ENCODE measurements around the gene DLG1.
"Not testable (repeated sequence)": the region's sequence is repeated elsewhere in the genome, so short reads cannot be mapped to it uniquely, and the experiment has no call there.

The DLG1 gene

DNA sequence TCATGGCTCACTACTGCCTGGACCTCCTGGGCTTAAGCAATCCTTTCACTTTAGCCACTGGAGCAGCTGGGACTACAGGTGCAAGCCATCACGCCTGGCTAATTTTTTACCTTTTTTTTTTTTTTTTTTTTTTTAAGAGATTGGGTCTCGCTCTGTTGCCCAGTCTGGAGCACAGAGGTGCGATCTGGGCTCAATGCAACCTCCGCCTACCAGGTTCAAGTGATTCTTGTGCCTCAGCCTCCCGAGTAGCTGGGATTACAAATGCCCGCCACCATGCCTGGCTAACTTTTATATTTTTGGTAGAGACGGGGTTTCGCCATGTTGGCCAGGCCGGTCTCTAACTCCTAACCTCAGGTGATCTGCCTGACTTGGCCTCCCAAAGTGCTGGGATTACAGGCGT is 218.1 kb downstream of the DLG1 start:
- Histone ChIP-seq H3K36me3 (peaks cover 27% of the 10 kb centered on the region), H3K4me1 (peaks cover 2% of the 10 kb centered on the region; the same call in 1 of the 2 replicates), H3K4me3 (ENCODE audit: low read depth, low read length) (no peak overlapping the region), H3K9me3 (no peaks in the 10 kb centered on the region), H3K27me3 (no peaks in the 10 kb centered on the region)
- DNase-seq: no peak
- TF ChIP-seq CTCF (IDR thresholded peaks at IDR 0.05; ENCODE audit: low read depth, low read length): no peak

DNA sequence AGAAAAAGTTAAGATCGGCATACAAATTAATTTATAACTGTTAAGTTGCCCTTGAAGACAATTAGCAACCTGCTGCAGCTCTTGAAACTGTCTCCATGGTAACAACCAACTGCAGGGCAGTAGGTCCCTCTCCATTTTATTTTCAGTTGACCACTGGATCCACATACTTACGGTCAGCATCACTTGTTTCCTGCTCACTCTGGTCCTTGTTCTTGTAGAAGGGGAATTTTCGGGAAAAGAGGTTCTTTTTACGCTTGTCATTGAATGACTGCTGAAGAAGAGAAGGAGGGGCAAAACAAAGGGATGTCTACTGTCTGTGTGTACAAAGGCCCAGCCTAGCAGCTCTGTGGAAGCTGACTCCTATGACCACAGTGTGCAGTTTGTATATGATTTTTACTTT is 222.0 kb downstream of the DLG1 start:
- Histone ChIP-seq H3K4me3 (ENCODE audit: low read depth, low read length) (no peak overlapping the region), H3K4me1 (peaks cover 2% of the 10 kb centered on the region; the same call in 1 of the 2 replicates), H3K36me3 (peaks cover 22% of the 10 kb centered on the region), H3K27me3 (no peaks in the 10 kb centered on the region), H3K9me3 (no peaks in the 10 kb centered on the region)
- TF ChIP-seq CTCF (IDR thresholded peaks at IDR 0.05; ENCODE audit: low read depth, low read length): no peak
- DNase-seq: no peak

- no peaks in the 10 kb centered on the region for H3K9me3 ChIP-seq
These were observed 230.3 kb downstream of the DLG1 start for GRCh38 chr3:197068077-197068476.

GRCh38 chr3:197064771-197065170 is 233.6 kb downstream of the DLG1 start:
- H3K9me3 ChIP-seq: no peaks in the 10 kb centered on the region
- H3K4me3 ChIP-seq (ENCODE audit: low read depth, low read length): no peak overlapping the region
- no peak for DNase-seq
- H3K27me3 ChIP-seq: no peaks in the 10 kb centered on the region
- TF ChIP-seq CTCF (IDR thresholded peaks at IDR 0.05; ENCODE audit: low read depth, low read length): no peak
- H3K4me1 ChIP-seq: peaks cover 5% of the 10 kb centered on the region
- peaks cover 42% of the 10 kb centered on the region for H3K36me3 ChIP-seq

More at GRCh38 chr3:197068077-197068476, 230.3 kb downstream of the DLG1 start:
- no peak for TF ChIP-seq CTCF (IDR thresholded peaks at IDR 0.05; ENCODE audit: low read depth, low read length)
- H3K27me3 ChIP-seq: no peaks in the 10 kb centered on the region
- H3K4me3 ChIP-seq (ENCODE audit: low read depth, low read length): no peak overlapping the region
- peaks cover 5% of the 10 kb centered on the region for H3K4me1 ChIP-seq
- H3K36me3 ChIP-seq: peaks cover 23% of the 10 kb centered on the region
- DNase-seq: no peak

DNA sequence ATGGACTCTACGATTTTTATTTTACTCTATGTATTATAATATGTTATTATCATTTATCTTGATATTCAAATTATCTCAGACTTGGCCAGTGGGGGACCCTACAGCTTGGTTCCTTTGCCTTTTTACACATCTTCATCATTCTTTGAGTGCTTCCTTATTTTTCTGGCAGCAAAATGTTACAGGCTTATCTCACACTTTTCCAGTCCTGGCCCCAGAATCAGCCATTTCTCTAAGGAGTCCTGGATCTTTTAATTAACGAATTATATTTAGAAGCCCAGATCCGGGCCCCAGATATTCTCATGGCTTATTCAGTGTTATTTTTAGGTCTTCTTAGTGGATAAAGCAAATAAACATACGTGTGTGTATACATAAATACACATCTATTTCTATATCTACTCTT is 236.0 kb downstream of the DLG1 start:
- no peaks in the 10 kb centered on the region for H3K27me3 ChIP-seq
- peaks cover 59% of the 10 kb centered on the region for H3K36me3 ChIP-seq
- peaks cover 5% of the 10 kb centered on the region for H3K4me1 ChIP-seq
- TF ChIP-seq CTCF (IDR thresholded peaks at IDR 0.05; ENCODE audit: low read depth, low read length): no peak
- no peak for DNase-seq
- H3K9me3 ChIP-seq: no peaks in the 10 kb centered on the region
- no peak overlapping the region for H3K4me3 ChIP-seq (ENCODE audit: low read depth, low read length)

DNA sequence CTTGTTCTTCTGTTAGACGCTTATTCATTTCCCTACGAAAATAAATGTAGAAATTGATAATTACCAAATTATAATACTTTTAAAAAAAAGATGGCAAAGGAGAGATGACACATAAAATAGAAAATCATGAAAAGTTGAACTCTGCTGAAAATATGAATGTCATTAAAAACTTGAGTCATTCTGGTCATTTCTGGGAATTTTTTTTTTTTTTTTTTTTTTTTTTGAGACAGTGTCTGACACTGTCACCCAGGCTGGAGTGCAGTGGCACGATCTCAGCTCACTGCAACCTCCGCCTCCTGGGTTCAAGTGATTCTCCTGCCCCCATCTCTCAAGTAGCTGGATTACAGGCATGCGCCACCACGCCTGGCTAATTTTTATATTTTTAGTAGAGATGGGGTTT is 246.8 kb downstream of the DLG1 start:
- not testable (repeated sequence) for H3K27me3 ChIP-seq; H3K4me1 ChIP-seq; H3K9me3 ChIP-seq; H3K4me3 ChIP-seq (ENCODE audit: low read depth, low read length); DNase-seq
- peaks cover 73% of the 10 kb centered on the region for H3K36me3 ChIP-seq

GRCh38 chr3:197050511-197050910 is 247.9 kb downstream of the DLG1 start:
- peaks cover 69% of the 10 kb centered on the region for H3K36me3 ChIP-seq
- H3K27me3 ChIP-seq: no peaks in the 10 kb centered on the region
- H3K9me3 ChIP-seq: no peaks in the 10 kb centered on the region
- no peak for TF ChIP-seq CTCF (IDR thresholded peaks at IDR 0.05; ENCODE audit: low read depth, low read length)
- H3K4me1 ChIP-seq: no peaks in the 10 kb centered on the region
- DNase-seq: no peak
- no peak overlapping the region for H3K4me3 ChIP-seq (ENCODE audit: low read depth, low read length)
